ENCODE measurements around the gene PTPRK.

The PTPRK gene

DNA sequence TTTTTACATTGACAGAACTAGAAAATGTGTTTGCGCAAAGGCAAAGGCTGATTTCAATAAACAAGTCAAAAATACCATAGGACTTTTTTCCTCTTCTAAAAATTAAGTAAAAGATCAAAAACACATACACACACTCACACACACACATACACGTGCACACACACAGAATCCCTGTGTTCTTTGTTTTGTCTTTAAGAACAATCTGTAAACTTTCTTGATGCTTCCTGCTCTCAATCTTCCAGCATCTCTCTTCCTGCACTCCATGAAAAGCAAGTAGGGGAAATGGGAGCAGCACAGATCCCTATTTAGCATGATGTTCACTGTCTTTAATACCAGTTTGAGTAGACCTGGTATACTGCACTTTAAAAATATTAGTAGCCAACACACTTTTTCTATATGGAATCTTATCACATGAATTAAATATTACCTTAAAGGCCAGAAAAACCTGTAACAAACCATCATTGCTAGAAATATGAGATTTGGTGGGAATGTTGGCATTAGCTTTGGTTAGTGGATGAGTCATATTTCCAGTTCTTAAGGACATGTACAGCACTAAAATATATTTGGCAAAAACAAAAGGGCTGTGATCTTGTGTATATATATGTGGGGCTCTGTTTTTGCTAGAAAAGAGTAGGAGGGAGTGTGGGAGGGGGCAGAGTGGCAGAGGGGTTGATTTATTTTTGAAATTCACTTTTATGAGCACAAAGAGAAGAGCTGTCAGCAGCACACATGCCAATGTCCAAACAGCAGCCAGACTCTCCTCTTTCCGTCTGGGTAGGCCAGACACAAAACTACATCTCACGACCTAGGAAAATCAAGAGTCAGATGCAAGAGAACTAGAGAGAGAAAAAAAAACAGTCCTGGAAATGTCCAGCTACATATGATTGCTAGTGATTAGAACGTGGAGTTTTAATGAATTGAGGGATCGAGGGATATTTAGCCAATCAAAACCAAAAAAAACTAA lies 4.6 kb downstream of the PTPRK start:
- DNase-seq: no peak

DNA sequence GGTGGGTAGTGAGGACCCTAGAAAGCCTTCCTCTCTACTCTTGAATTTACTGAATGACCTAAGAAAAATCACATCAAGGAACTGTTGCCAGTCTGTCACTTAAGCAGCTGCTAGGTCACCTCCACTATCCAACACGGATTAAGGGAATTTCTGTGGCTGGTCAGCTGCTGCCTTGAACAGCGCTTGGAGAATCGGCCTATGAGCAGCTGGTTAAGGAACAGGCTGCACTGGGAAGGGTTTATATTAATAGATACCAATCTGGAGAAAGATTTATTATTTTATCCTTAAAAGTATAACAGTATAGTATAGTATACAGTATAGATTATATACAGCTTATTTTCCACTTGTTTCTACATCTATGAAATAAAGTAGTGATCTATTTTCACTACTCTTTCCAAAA lies 6.5 kb downstream of the PTPRK start:
- no peak for DNase-seq

DNA sequence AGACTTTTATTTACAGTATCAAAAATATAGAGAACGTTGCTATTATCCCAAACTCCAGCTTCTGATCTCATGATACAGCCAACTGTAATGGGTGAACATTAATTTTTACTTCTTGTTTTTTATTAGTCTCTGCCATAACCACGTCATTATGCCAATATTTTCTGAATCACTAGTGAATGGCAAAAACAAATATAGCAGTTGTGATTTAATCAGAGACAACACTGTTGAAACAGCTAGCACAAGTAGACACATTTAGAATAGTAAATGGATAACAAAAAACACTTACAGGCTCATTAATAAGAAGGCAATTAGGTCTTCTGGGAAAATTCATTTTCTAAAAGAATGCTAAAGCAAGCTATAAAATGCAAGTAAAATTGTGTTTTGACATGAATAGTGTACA lies 8.1 kb downstream of the PTPRK start:
- no peak for DNase-seq

DNA sequence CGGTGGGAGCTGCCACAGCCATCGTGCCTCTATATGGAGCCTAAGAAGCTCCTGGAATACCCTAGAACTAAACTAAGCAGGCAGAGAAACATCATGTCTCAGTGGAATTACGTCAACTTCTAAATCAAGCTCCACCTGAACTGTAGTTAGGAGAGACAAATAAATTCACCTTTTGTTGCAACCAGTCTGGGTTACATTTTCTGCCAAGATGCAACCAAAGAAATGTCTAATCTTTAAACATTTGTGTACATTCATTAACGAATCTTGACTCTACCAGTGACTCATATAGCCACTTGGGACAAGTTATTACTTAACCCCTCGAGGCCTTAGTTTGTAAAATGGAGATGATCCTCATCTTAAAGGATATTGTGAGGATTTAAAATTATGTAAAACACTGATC lies 8.9 kb downstream of the PTPRK start:
- no peak for DNase-seq

DNA sequence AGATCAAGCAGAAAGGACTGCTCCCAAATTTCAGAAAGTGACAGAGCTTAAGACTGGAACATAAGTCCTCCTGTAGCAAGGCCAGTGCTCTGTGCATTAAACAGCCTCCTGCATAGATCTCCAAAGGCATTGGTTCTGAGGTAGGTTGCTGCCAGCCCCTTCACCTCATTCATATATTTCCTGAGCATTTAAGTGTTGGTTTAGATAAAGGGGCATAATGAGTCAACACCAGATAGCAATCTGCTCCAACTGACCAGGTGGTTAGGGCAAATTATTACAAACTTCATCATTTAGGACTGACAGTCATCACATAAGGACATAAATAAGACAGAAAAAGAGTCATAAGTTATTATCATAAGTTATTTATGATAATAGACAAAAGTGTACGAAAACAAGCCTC lies 10.7 kb downstream of the PTPRK start:
- DNase-seq: no peak

DNA sequence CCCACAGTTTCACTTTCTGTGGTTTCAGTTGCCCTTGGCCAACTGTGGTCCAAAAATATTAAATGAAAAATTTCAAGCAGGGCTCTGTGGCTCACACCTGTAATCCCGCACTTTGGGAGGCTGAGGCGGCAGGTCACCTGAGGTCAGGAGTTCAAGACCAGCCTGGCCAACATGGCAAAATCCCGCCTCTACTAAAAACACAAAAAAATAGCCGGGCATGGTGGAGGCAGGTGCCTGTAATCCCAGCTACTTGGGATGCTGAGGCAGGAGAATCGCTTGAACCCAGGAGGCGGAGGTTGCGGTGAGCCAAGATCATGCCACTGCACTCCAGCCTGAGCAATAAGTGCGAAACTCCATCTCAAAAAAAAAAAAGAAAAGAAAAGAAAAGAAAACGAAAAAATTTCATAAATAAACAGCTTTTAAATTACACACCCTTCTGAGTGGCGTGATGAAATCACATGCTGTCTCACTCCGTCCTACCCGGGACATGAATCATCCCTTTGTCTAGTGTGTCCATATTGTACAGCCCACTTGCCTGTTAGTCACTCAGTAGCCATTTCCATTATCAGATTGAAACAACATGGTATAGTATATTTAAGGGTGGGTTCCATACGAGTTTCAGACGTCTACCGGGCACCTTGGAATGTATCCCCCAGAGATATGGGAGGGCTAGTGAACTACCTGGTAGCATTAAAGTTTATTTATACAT lies 11.7 kb downstream of the PTPRK start:
- no peak for DNase-seq

DNA sequence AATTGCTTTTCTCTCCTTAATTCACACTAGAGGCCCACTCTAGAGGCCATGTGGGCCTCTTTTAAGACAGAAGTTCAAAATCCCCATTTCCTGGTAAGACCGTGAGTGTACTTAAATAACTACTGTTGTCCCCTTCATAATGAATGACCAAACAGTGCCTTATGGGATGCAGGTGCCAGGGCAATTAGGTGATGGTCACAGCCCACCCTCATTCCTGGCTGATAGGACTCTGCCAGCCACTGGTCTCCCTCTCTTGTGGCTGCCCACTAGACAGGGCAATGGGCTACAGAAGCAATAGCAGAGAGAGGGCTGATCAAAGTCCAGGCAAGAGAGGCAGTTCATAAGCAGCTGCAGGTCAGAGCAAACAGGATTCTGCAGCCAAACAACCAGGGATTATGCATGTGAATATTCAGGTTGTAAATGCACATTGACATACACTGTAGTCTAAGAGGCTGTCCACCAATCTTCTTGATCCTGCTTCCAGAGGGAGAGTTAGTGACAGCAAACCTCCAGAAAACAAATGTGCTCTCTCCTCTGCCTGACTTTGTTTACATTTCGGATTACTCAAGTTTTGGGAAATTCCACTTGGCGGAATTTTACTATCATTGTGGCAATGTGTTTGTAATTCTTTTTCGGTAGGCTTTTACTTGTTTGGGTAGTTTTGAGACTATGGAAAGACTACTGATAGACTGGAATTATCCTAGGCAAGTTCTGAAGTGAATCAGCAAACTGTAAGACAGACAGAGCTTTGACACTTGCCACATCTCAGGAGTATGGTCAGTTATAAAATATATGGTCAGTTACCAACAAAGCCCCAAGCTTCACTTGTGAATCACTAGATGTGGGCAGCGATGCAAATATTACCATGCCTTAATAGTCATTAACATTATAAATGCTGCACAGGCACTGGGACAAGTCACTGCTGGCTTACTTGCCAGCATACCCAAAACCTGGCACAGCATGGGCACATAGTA lies 12.8 kb downstream of the PTPRK start:
- DNase-seq: no peak

DNA sequence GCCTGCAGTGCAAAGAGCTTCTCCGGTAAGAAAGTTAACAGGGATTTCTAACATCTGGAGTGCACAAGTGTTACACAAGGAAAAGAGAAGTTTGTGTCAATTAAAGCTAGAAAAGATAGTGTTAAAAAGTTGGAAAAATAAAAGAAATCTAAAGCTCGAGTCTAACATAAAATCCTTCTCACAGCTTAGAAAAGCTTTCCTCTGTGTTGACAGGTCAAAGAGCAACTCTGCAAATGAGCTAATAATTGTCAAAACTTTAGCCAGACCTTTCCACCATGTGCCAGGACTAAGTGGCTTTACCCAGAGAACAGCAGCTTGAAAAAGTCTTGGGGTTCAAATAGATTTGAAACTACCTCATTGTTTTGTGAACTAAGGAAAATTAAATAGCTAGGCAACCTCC lies 14.8 kb downstream of the PTPRK start:
- no peak for DNase-seq

DNA sequence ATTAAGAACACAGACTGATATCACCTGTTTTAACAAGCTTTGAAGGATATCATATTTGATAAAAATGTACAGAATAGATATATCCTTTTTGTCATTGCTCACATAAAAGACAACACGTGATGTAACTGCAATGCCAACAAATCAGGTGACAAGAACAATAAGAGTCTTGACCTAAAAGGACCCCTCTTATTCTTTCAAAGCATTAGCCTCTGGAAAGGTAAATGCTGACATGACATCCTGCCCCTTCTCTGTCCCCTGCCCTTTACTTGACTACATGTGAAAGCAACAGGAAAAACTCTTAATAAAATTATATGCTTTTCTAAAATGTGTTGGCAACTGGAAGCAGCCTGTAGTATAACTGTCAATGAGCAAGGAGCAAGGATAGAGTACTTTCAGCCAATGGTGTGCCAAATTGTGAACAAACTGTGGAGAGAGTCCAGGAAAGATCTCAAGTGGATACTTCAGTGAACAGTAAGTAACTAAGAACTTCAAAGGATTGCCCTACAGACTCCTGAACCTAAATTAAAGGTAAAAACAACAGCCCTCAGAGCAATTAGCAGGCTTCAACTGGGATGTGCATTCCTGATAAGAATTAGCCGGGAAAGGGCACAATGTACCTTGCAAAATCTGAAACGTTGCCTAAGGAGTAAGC lies 16.3 kb downstream of the PTPRK start:
- no peak for DNase-seq

DNA sequence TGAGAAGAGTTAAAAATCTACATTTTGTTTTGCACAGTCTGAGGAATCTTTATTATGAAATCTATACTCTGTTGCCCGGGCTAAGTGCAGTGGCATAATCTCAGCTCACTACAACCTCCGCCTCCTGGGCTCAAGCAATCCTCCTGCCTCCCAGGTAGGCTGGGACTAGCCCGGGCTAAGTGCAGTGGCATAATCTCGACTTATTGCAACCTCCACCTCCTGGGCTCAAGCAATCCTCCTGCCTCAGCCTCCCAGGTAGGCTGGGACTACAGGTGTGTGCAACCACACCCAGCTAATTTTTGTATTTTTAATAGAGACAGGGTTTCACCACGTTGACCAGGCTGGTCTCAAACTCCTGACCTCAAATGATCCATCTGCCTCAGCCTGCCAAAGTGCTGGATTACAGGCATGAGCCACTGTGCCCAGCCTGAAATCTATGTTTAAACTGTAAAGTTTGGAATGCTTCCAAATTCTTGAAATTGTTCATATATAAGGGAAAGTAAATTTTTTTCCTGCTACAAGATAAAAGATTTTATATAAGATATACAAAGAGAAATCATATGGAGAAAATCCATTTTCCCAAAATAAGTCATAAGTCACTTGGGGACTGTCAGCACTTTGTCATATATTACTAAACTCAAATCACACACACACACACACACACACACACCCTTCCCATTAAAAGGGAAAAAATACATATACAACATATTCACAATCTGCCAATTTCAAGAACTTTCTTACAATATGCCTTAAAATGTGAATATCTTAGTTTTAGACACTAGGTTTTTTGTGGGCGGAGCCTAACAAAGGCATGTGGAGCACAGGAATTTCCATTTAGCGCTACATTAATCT lies 19.4 kb downstream of the PTPRK start:
- DNase-seq: no peak

DNA sequence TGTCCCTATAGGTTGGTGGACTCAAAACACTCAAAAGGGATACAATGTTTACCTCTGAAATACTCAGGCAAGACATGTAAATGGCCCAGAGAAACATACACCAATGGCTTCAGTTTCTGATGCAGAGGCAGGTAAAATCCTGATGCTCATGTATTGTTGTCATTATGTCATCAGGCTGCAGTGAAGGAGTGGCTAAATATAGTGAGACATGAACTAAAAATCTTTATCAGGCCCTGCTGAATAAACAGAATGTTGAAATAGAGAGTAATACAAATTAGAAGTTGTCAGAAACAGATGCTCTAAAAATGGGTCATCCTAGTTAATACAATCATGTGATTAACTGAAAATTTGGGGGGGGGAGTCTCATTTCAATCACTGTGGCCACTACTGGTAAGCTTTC lies 20.4 kb downstream of the PTPRK start:
- DNase-seq: no peak

DNA sequence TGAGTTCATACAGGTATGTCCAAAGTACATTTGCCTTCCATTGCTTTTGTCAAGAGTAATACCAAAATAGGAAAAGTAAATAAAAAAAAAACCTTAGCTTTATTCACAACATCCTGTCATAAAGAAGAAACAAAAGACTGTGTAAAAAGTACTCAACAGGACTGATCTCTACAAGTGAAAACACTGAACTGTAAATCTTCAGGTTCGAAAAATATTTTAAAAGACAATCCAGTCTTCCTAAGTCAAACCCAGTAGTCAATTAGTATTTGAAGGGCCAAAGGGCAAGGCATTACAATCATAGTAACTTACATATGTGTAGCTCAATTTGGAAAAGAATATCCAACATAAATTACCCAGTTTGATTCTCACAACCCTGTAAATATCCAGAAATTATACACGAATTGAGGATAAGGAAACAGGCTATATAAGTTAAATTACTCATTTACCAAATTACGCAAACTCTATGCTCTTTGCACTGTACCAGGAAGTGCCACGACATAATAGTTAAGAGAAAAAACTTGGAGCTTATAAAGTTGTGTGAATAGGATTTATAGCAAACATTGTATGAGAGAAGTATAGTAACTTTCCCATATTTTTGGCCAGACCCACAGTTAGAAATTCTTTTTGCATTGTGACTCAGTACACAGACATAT lies 21.2 kb downstream of the PTPRK start:
- no peak for DNase-seq

DNA sequence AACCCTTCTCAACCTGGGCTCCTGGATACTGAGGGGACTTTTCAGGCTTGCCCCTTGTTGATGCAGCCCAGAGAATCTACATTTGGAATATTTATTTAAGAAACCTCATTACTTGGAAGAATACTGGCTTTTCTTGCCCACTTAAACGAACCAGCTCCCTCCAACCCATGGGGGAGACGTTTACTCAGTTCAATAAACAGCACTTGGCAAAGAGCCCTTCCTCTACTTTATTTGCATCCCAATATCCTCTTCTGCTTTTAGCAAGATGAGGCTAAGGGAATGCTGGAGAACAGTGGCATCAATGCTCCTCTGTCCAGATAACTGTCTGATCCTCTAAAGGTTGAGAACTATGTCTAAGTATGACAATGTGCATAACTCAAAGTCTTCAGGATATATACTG lies 22.2 kb downstream of the PTPRK start:
- no peak for DNase-seq

DNA sequence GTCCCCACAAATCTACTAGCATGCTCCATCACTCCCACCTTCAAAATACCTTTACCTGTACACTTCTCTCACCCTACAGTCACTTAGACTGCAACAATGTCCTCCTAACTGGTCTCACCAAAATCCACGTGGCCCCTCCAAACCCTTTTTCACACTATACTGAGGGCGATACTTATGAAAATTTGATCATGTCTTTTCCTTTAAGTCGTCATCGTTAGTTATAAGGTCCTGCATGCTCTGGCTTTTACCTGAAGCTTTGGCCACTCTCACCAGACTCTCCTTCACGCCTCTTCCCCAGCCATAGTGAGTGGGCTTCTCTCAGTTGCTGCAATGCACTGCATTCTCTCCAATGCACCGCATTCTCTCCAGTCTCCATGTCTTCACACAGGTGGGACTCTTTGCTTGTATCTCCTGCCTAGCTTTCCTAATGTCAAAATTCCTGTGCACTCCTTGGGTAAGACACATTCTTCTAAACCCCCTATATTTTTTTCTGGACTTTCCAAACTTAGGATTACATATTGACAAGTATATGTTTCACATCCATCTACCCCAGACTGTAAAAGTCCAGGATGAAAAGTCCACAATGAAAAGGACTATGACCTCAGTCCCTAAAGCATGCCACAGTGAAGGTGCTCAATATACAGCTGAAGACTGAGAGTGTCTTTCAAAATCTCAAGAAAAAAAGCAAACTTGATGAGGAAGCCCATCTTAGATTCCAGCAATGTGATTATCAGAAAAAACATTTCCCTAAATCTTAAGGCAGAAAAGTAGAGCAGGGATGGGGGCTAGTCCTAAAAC lies 24.7 kb downstream of the PTPRK start:
- DNase-seq: no peak

DNA sequence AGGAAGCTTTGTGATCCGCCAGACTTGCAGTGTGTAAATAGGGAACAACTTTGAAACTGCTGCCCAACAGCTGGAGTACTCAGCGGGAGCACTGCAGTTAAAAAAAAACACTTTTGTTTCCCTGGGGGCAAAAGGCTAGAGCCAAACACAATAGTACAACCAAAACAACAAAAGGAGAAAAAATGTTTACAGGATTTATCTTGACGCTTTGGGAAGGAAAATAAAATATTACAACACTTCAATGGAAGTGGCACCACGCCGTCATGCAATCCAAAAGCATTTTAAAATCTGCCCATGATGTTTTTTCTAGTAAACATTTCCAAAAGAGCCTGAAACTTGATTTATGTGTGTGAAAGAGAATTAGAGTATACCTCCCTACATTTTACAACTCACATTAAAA lies 26.0 kb downstream of the PTPRK start:
- no peak for DNase-seq

DNA sequence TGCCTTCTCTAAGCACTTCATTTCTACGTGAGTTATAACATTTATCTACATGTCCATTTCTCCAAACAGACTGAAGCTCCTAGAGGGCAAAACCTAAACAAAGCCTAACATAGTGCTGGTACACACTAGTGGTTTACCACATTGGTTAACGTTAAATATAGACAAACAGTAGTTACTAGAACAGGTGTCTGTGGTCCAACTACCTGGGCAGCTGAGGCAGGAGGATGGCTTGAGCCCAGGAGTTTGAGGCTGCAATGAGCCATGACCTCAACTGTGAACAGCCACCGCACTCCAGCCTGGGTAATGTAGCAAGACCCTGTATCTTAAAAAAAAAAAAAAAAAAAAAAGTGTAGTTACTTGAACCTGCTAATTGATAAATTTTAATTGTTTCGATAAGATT lies 26.5 kb downstream of the PTPRK start:
- DNase-seq: no peak

DNA sequence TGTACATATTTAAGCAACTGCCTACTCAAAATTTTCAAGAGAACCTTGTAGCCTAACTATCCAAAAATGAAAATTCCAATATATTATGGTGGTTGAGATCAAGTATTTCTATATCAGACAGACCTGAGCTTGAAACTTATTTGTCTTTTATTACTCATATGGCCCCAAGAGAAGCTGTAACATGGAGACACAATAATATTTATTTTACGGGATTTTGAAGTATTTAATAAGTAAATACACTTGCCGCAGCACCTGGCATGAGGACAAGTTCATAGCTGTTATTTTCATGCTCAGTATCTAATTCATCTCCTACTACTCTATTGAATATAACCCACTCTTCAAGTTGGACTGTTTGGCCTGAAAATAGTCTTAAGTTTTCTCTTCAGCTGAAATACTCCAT lies 28.0 kb downstream of the PTPRK start:
- DNase-seq: no peak

DNA sequence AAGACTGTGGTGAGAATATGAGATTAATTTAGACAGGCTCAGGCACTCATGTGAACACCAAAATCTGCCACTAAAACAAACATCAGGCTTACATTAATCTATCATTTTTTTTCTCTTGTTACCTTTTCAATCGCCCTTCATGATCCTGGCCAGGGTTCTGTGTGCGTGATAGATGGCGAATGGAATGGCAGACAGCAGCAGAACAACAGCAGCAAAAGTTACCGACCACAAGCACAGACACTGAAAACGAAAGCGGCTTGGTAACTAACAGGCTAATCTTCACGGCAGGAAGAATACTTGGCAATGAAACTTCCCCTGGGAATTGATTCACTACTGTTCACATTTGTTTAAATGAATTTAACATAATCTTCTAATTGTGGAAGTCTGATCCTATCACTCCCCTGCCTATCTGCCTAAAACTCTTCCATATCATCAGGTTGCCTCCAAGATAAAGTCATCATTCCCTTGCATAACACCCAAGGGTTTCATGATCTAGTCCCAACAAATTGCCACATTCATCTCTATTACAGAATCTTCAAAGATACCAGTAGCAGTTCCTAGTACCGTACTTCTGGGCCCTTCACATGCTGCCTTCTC lies 28.7 kb downstream of the PTPRK start:
- DNase-seq: no peak

DNA sequence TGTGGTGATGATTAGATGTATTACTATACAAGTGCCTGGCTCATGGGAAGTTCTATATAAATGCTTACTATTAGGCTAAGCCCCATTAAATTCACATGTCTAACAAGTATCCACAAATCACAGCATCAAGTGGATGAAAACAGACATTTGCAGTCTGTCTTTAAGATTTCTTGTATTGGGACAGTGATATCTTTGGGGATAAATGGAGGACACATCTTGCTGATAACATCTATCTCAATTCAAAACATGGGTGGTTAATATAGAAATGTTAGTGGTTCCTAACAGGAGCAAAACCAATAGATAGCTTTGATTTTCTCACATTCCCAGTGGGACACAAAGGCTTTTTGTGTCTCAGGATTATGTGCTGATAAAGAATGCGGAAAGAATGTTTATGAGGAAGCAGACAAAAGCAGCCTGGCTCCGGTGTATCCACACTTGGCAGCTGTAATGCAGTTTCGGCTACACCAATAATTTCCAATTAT lies 29.3 kb downstream of the PTPRK start:
- DNase-seq: no peak

DNA sequence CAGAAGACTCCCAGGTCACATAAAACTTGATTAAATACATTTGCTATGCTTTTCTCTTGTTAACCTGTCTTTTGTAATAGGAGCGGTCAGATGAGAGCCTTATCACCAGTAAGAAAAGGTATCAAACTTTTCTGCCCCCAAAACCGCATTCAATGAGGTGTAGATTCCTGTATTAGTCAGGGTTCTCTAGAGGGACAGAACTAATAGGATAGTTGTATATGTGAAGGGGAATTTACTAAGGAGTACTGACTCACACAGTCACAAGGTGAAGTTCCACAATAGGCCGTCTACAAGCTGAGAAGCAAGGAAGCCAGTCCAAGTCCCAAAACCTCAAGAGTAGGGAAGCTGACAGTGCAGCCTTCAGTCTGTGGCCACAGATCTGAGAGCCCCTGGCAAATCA lies 32.7 kb downstream of the PTPRK start:
- DNase-seq: no peak
